ENCODE measurements around the gene TMEM135.

TMEM135 gene

DNA sequence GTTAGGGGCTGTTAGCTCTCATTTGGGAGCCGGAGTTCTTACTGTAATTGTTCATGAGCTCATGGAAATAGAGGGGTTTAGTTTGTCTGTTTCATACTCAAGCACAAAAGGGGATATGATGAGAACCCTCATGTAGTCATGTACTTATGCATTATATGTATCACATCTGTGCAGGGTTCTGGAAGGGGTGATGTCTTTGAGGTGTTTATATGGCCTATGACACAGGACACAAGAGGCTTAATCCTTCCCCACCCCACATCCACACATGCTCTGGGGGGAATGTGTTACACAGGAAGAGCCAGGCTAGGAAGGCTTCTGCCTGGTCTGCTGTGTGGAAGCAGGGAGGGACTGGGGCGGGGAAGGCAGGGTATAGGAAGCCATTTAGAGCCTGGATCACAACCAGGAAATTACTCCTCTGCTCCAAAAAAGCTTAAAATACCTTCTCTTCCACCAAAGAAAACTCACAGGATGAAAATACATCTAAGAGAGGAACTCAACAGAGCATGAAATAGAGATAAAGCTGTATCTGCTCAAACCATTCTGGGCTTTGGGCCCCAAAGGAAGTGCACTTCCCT lies 316.1 kb downstream of the TMEM135 start:
- DNase-seq (ENCODE audit: low read depth) = no peak

DNA sequence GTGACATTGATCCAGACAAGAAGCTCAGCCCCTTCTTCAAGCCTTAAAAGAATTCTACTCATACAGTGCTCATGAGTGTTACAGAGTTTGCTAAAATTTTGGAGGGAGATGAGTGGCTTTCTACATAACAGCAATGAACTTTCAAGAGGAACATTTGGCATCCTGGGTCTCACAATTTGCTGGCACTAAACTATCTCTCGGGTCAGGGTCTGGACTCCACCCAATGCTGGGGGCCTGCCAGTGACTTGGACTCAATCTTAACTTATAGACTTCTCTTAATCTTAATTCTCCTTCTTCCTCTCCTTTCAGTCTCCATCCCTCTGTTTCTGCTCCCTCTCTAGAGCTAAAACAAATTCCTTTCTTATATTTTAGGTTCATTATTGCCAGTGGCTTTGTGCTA lies 317.9 kb downstream of the TMEM135 start:
- no peak for DNase-seq (ENCODE audit: low read depth)

- no peak for DNase-seq (ENCODE audit: low read depth)
Observed at GRCh38 chr11:87356428-87356827, 318.7 kb downstream of the TMEM135 start.

GRCh38 chr11:87358461-87358860 lies 320.7 kb downstream of the TMEM135 start:
- DNase-seq (ENCODE audit: low read depth) = no peak

- no peak for DNase-seq (ENCODE audit: low read depth)
Observed at GRCh38 chr11:87359401-87359800, 321.7 kb downstream of the TMEM135 start.

GRCh38 chr11:87361891-87362290 lies 324.2 kb downstream of the TMEM135 start:
- no peak for DNase-seq (ENCODE audit: low read depth)

DNA sequence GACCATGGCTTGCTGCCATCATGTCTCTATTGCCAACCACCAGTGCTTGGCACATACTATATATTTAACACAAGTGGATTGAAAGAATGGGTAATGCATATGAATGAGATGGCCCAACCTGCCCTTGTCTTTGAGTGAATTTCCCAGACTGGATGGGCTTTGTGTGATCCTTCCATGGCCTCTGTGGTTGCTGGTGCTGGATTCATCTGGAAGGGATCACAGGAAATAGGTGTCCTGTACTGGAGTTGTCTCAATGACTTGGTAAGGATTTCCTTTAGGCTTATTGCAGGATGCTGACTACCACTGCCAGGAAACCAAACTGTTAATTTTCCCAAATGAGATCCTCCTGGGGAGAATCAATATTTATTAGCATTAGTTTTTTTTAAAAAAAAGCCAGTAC lies 328.6 kb downstream of the TMEM135 start:
- no peak for DNase-seq (ENCODE audit: low read depth)

- no peak for DNase-seq (ENCODE audit: low read depth)
Observed at GRCh38 chr11:87366763-87367405, 329.1 kb downstream of the TMEM135 start.

- DNase-seq (ENCODE audit: low read depth) = no peak
Observed at GRCh38 chr11:87368151-87368550, 330.4 kb downstream of the TMEM135 start.

GRCh38 chr11:87368858-87369480 lies 331.2 kb downstream of the TMEM135 start:
- DNase-seq (ENCODE audit: low read depth) = no peak

GRCh38 chr11:87369888-87370287 lies 332.2 kb downstream of the TMEM135 start:
- no peak for DNase-seq (ENCODE audit: low read depth)

- no peak for DNase-seq (ENCODE audit: low read depth)
Observed at GRCh38 chr11:87372065-87372464, 334.3 kb downstream of the TMEM135 start.

Measured in stimulated activated CD8-positive, alpha-beta memory T cell treated with anti-CD3 and anti-CD28 coated beads, Interleukin-15, amount 100 ng/mL, for 1 hour (primary cell).